Naive B cell (primary cell): ENCODE measurements around the gene PIGX. TPM values are rescaled to one million over a fixed set of nuclear protein-coding genes. Genes with fewer than 3 reads are reported as not detected.

Source experiments
- ATAC-seq, 2 donors: fragments of 150-1000 bp; cut with Tn5 transposase; 2 replicates each; pipeline ENCODE4 v1.10.0; 2021; ENCODE audit warnings: low read depth in 2 of 2, mild to moderate bottlenecking in 2 of 2, moderate library complexity in 2 of 2
- DNase-seq: peaks from one replicate; pipeline ENCODE4 v3.0.0; 2022
- H3K27ac Mint-ChIP-seq, 6 donors: one replicate each; pipeline ENCODE4 v1.8.0; 2020 to 2022; ENCODE audit warnings: mild to moderate bottlenecking in 6 of 6, mixed read lengths in 6 of 6, moderate library complexity in 5 of 6, inconsistent platforms in 2 of 6
- H3K27me3 Mint-ChIP-seq, 3 donors: one replicate each; pipeline ENCODE4 v1.8.0; 2021 to 2022; ENCODE audit warnings: mixed read lengths in 3 of 3, mild to moderate bottlenecking in 1 of 3
- H3K36me3 Mint-ChIP-seq, 2 donors: one replicate each; pipeline ENCODE4 v1.8.0; 2020 to 2022; ENCODE audit warnings: mixed read lengths in 2 of 2, inconsistent platforms in 1 of 2, mild to moderate bottlenecking in 1 of 2
- H3K4me1 Mint-ChIP-seq, 3 donors: one replicate each; pipeline ENCODE4 v1.8.0; 2020 to 2022; ENCODE audit warnings: mixed read lengths in 3 of 3, inconsistent platforms in 1 of 3, mild to moderate bottlenecking in 1 of 3, moderate library complexity in 1 of 3
- H3K4me3 Mint-ChIP-seq, 8 donors: one replicate each; pipeline ENCODE4 v1.8.0; 2020 to 2022; ENCODE audit warnings: mild to moderate bottlenecking in 8 of 8, mixed read lengths in 8 of 8, moderate library complexity in 8 of 8, inconsistent platforms in 2 of 8
- H3K9me3 Mint-ChIP-seq, 7 donors: one replicate each; pipeline ENCODE4 v1.8.0; 2020 to 2022; ENCODE audit warnings: mixed read lengths in 7 of 7, mild to moderate bottlenecking in 5 of 7, inconsistent platforms in 2 of 7, moderate library complexity in 1 of 7
- polyA plus RNA-seq, 6 donors: library from polyadenylated mRNA; unstranded; fragments of 300-500 nt; fragmentation: Illumina TruSeq; gene quantifications; one replicate each; pipeline ENCODE4 v1.2.3, GENCODE V29; 2021; ENCODE audit warnings: low read depth in 6 of 6

Gene PIGX
- polyA plus RNA-seq, 6 donors from 2014 or later: 17.6 to 30.6 (median 27.5) TPM

DNA sequence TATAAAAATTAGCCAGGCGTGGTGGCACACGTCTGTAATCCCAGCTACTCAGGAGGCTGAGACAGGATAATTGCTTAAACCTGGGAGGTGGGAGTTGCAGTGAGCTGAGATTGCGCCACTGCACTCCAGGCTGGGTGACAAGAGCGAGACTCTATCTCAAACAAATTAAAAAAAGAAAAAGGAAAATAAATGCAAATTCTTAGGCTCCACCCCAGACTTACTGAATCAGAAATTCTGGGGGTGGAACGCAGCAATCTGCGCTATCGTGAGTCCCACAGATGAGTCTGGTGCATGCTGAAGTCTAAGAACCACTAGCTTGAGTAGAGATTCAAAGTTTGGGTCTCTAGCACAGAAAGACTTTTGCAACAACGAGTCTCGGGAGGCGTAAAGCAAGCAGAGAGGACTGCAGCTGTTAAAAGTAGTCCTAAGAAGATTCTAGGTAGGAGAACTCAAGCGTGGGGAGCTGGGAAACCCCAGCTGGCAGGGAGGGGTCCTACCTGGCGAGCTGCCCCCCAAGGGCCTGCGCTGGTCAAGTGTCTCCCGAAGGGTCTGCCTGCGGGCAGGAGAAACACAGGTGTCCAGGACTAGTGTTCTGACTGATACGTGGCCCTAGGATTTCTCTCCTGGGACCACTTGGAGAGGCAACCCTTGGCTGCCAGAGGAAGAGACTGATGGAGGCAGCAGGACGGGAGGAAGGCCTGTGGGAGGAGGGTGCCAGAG lies 22.1 kb upstream of the PIGX start:
- no peak for DNase-seq
- H3K4me1 Mint-ChIP-seq: peaks cover 15 to 24% (median 20%) of the 10 kb centered on the region in 3 donors
- H3K9me3 Mint-ChIP-seq: no peaks in the 10 kb centered on the region
- H3K27ac Mint-ChIP-seq: peak overlapping the region in 2 of 6 donors; percentile 81
- peak overlapping the region in 1 of 8 donors; percentile 54 for H3K4me3 Mint-ChIP-seq
- no peaks in the 10 kb centered on the region for H3K27me3 Mint-ChIP-seq
- ATAC-seq: no peak
- no peaks in the 10 kb centered on the region for H3K36me3 Mint-ChIP-seq

DNA sequence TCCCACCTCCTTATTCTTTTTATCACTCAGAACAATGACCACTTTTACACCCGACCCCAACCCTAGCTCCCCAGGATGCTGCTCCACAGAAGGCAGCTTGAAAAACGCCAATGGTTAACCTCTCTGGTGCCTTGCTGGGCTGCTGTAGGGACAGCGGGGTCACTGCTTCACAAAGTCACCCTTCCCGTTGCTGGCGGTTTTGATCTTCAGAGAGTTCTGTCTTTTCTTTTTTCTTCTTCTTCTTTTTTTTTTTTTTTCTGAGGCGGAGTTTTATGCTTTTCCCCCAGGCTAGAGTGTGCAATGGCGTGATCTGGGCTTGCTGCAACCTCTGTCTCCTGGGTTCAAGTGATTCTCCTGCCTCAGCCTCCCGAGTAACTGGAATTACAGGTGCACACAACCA lies 20.8 kb upstream of the PIGX start:
- ATAC-seq: no peak
- no peaks in the 10 kb centered on the region for H3K9me3 Mint-ChIP-seq
- H3K27ac Mint-ChIP-seq: peak overlapping the region in 1 of 6 donors; percentile 52
- no peak overlapping the region for H3K4me3 Mint-ChIP-seq
- DNase-seq: no peak
- peaks cover 12 to 26% (median 21%) of the 10 kb centered on the region in 3 donors for H3K4me1 Mint-ChIP-seq
- no peaks in the 10 kb centered on the region for H3K36me3 Mint-ChIP-seq
- no peaks in the 10 kb centered on the region for H3K27me3 Mint-ChIP-seq

- ATAC-seq: peak; percentile 64 to 72
- Mint-ChIP-seq H3K27ac (peak overlapping the region in 3 of 6 donors; percentile 67 to 81 (median 74)), H3K4me1 (peaks cover 11 to 24% (median 19%) of the 10 kb centered on the region in 3 donors), H3K9me3 (peaks cover 0 to 4% (median 0%) of the 10 kb centered on the region in 7 donors), H3K36me3 (no peaks in the 10 kb centered on the region), H3K27me3 (no peaks in the 10 kb centered on the region), H3K4me3 (no peak overlapping the region)
- DNase-seq: peak; percentile 30
Observed at GRCh38 chr3:196694202-196694638, 18.0 kb upstream of the PIGX start.

DNA sequence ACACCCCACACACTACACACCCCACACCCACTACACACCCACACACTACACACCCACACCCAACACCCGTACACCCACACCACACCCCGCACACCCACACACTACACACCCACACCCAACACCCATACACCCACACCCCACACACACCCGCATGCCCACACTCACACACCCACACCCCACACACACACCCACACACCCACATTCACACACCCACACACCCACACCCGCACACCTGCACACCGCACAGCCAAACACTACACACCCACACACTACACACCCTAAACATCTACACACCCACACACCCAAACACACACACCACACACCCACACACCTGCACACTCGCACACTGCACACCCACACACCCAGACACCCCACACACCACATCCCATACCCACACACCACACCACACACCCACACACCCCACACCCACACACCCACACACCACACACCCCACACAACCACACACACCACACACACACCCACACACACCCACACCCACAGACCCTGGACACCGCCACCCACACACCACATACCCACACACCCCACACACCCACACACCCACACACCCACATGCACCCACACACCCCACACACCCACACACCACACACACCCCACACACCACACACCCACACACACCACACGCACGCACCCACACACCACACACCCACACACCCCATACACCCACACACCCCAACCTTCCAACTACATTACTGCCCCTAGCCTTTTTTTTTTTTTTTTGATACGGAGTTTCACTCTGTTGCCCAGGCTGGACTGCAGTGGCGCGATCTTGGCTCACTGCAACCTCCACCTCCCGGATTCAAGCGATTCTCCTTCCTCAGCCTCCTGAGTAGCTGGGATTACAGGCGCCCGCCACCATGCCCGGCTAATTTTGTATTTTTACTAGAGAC lies 17.0 kb upstream of the PIGX start:
- no peaks in the 10 kb centered on the region for H3K27me3 Mint-ChIP-seq
- no peak for ATAC-seq
- peaks cover 0 to 4% (median 0%) of the 10 kb centered on the region in 7 donors for H3K9me3 Mint-ChIP-seq
- H3K27ac Mint-ChIP-seq: peak overlapping the region in 4 of 6 donors; percentile 18 to 86 (median 54)
- H3K36me3 Mint-ChIP-seq: no peaks in the 10 kb centered on the region
- DNase-seq: no peak
- no peak overlapping the region for H3K4me3 Mint-ChIP-seq
- peaks cover 11 to 24% (median 19%) of the 10 kb centered on the region in 3 donors for H3K4me1 Mint-ChIP-seq

DNA sequence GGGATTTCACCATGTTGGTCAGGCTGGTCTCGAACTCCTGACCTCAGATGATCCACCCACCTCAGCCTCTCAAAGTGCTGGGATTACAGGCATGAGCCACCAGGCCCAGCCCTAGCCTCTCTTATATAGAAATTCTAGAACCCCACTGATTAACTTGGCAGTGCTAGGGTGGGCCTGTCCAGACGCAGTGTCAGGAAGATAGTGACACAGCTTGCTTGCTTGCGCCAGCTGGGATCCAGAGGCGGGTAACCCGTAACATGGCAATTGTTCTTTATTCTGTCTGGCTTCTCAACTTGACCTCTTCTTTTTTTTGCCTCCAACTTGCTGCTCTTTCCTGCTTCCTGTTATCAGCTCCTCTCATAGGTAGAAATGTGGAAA lies 16.3 kb upstream of the PIGX start:
- H3K27ac Mint-ChIP-seq: peak overlapping the region in 4 of 6 donors; percentile 18 to 97 (median 59)
- H3K4me3 Mint-ChIP-seq: no peak overlapping the region
- DNase-seq (no peak), ATAC-seq (no peak)
- H3K27me3 Mint-ChIP-seq: no peaks in the 10 kb centered on the region
- no peaks in the 10 kb centered on the region for H3K36me3 Mint-ChIP-seq
- H3K4me1 Mint-ChIP-seq: peaks cover 11 to 24% (median 19%) of the 10 kb centered on the region in 3 donors
- peaks cover 0 to 4% (median 0%) of the 10 kb centered on the region in 7 donors for H3K9me3 Mint-ChIP-seq

- peak overlapping the region in 1 of 8 donors; percentile 41 for H3K4me3 Mint-ChIP-seq
- no peak for DNase-seq
- no peaks in the 10 kb centered on the region for H3K27me3 Mint-ChIP-seq
- no peaks in the 10 kb centered on the region for H3K36me3 Mint-ChIP-seq
- peaks cover 11 to 24% (median 19%) of the 10 kb centered on the region in 3 donors for H3K4me1 Mint-ChIP-seq
- peak overlapping the region in 4 of 6 donors; percentile 62 to 75 (median 69) for H3K27ac Mint-ChIP-seq
- peaks cover 0 to 4% (median 0%) of the 10 kb centered on the region in 7 donors for H3K9me3 Mint-ChIP-seq
- peak; percentile 59 to 76 for ATAC-seq
Observed at GRCh38 chr3:196697270-196697669, 14.9 kb upstream of the PIGX start.

DNA sequence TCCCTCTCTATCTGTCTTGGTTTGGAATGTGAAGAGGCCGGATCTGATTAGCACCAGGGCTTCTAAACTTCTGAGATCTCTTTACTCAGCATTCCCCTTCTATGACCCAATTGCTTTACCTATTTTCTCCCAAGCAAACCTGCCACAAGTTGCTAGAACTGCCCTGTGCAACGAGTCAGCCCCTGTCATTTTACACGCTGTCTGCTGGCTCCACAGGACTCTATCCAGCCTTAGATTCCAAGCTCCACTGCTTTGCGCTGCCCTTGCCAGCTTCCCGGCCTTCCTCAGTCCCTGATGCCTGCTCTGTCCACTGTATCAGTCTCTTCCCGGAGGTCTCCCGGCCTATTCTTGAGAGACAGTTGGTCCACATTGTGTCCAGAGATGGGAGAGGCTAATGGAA lies 12.4 kb upstream of the PIGX start:
- Mint-ChIP-seq H3K36me3 (no peaks in the 10 kb centered on the region), H3K27ac (peak overlapping the region in 2 of 6 donors; percentile 9 to 11), H3K4me3 (no peak overlapping the region), H3K4me1 (peaks cover 11 to 19% (median 15%) of the 10 kb centered on the region in 3 donors), H3K27me3 (no peaks in the 10 kb centered on the region), H3K9me3 (peaks cover 0 to 4% (median 0%) of the 10 kb centered on the region in 7 donors)
- ATAC-seq (no peak), DNase-seq (no peak)

GRCh38 chr3:196700801-196701200 lies 11.4 kb upstream of the PIGX start:
- Mint-ChIP-seq H3K27me3 (no peaks in the 10 kb centered on the region), H3K27ac (peak overlapping the region in 1 of 6 donors; percentile 60), H3K36me3 (no peaks in the 10 kb centered on the region), H3K4me3 (no peak overlapping the region), H3K4me1 (peaks cover 7 to 11% (median 10%) of the 10 kb centered on the region in 3 donors), H3K9me3 (peaks cover 0 to 4% (median 0%) of the 10 kb centered on the region in 7 donors)
- no peak for ATAC-seq
- no peak for DNase-seq

DNA sequence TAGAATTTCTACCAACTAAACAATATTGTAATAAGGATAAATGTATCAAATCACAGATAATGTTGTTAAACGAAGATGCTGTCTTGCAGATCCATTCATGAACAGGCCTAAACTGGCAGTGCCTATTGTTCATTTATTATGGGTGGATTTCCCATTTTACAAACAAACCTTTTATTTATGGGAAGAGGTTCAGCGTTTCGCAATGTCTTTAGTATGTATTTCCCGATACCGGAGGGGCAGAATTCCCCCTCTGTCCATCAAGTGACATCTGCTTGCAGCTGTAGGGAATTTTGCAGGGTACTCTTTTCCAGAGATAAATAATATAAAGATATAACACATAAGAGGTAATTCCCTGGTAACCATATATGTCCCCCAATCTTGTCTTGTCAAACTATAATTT lies 5.8 kb upstream of the PIGX start:
- no peaks in the 10 kb centered on the region for H3K27me3 Mint-ChIP-seq
- no peaks in the 10 kb centered on the region for H3K9me3 Mint-ChIP-seq
- H3K36me3 Mint-ChIP-seq: no peaks in the 10 kb centered on the region
- no peak for DNase-seq
- H3K27ac Mint-ChIP-seq: no peak overlapping the region
- H3K4me3 Mint-ChIP-seq: no peak overlapping the region
- ATAC-seq: no peak
- peaks cover 3 to 6% (median 3%) of the 10 kb centered on the region in 3 donors for H3K4me1 Mint-ChIP-seq

DNA sequence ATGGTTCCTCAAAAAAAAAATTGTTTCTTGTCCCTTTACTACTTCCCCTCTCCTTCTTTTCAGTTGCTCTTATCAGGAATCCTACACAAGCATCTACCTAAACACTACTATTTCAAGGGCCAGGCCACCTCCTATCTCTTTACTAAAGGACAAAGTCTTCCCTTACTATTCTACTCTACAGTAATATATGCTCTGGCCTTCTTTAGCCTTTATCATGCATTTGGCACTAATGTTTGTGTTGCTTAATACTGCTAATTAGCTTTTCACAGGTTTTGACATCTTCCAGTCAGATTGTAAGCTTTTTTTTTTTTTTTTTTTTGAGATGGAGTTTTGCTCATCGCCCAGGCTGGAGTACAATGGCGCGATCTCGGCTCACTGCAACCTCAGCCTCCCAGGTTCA lies 5.4 kb upstream of the PIGX start:
- Mint-ChIP-seq H3K4me3 (no peak overlapping the region), H3K27me3 (no peaks in the 10 kb centered on the region), H3K9me3 (no peaks in the 10 kb centered on the region), H3K4me1 (peaks cover 7 to 10% (median 7%) of the 10 kb centered on the region in 3 donors), H3K27ac (peak overlapping the region in 1 of 6 donors; percentile 13), H3K36me3 (no peaks in the 10 kb centered on the region)
- ATAC-seq (no peak), DNase-seq (no peak)

DNA sequence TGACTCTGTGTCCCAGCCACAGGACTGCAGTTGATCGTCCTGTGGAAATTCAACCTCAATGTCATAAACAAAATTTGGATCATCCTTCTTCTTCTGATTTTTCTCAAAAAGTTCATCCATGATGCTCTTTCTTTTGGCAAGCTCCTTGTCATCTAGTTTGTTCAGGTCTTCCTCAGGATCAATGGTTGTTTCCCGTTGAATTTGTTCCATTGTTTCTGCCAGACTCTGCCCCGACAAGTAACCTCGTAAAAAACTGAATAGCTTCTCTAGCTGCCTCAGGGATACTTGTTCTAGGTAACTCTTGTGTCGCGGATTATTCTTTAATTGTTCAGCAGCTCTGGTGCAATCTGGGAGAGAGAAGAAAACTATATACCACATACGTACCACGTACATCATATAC lies 4.6 kb upstream of the PIGX start:
- no peak for ATAC-seq
- H3K27ac Mint-ChIP-seq: no peak overlapping the region

GRCh38 chr3:196708467-196708866 lies 3.7 kb upstream of the PIGX start:
- H3K9me3 Mint-ChIP-seq: no peaks in the 10 kb centered on the region
- H3K36me3 Mint-ChIP-seq: no peaks in the 10 kb centered on the region
- H3K4me1 Mint-ChIP-seq: peaks cover 9 to 15% (median 13%) of the 10 kb centered on the region in 3 donors
- no peak overlapping the region for H3K4me3 Mint-ChIP-seq
- no peaks in the 10 kb centered on the region for H3K27me3 Mint-ChIP-seq
- DNase-seq: no peak
- ATAC-seq: no peak
- peak overlapping the region in 1 of 6 donors; percentile 20 for H3K27ac Mint-ChIP-seq

More for the DNA sequence above, 4.6 kb upstream of the PIGX start:
- H3K4me3 Mint-ChIP-seq: no peak overlapping the region
- no peaks in the 10 kb centered on the region for H3K27me3 Mint-ChIP-seq
- no peaks in the 10 kb centered on the region for H3K9me3 Mint-ChIP-seq
- peaks cover 9 to 11% (median 9%) of the 10 kb centered on the region in 3 donors for H3K4me1 Mint-ChIP-seq
- no peaks in the 10 kb centered on the region for H3K36me3 Mint-ChIP-seq
- no peak for DNase-seq
